Parathyroid adenoma (tissue), 2 donors: ENCODE results near the gene CAD.
"Not testable (repeated sequence)": the region's sequence is repeated elsewhere in the genome, so short reads cannot be mapped to it uniquely, and the experiment has no call there.

ENCODE experiments used
- H2AFZ ChIP-seq: fragments of 300-600 bp; sonication (generic); one replicate; pipeline ENCODE4 v1.7.0; 2017; ENCODE audit warnings: antibody characterized with exemption, mild to moderate bottlenecking
- H3K27ac ChIP-seq: fragments of 300-600 bp; sonication (generic); one replicate; pipeline ENCODE4 v1.7.0; 2017
- H3K27me3 ChIP-seq: fragments of 300-600 bp; sonication (generic); one replicate; pipeline ENCODE4 v1.7.0; 2017; ENCODE audit warnings: low read length; ENCODE audit not compliant: control insufficient read depth, insufficient read depth
- H3K36me3 ChIP-seq: fragments of 300-600 bp; sonication (generic); one replicate; pipeline ENCODE4 v1.7.0; 2017; ENCODE audit warnings: low read length; ENCODE audit not compliant: control insufficient read depth, insufficient read depth
- H3K4me1 ChIP-seq: fragments of 300-600 bp; sonication (generic); one replicate; pipeline ENCODE4 v1.7.0; 2017; ENCODE audit warnings: control low read depth
- H3K4me2 ChIP-seq: fragments of 300-600 bp; sonication (generic); one replicate; pipeline ENCODE4 v1.7.0; 2017; ENCODE audit warnings: low read length
- H3K4me3 ChIP-seq: fragments of 300-600 bp; sonication (generic); one replicate; pipeline ENCODE4 v1.7.0; 2017; ENCODE audit warnings: low read depth, low read length
- H3K79me2 ChIP-seq: fragments of 300-600 bp; sonication (generic); one replicate; pipeline ENCODE4 v1.7.0; 2017; ENCODE audit warnings: control low read depth
- H3K9ac ChIP-seq: fragments of 300-600 bp; sonication (generic); one replicate; pipeline ENCODE4 v1.7.0; 2017; ENCODE audit warnings: mild to moderate bottlenecking
- H3K9me3 ChIP-seq: fragments of 300-600 bp; sonication (generic); one replicate; pipeline ENCODE4 v1.7.0; 2017; ENCODE audit warnings: low read length; ENCODE audit not compliant: control insufficient read depth
- CTCF ChIP-seq: fragments of 300-600 bp; sonication (generic); IDR thresholded peaks from one replicate; pipeline ENCODE4 v1.7.0; 2017; ENCODE audit warnings: antibody characterized with exemption, mild to moderate bottlenecking
- donor health status: primary hyperparathyroidism.

CAD gene

GRCh38 chr2:27189989-27190388 lies 27.2 kb upstream of the CAD start:
- no peak overlapping the region for H3K4me2 ChIP-seq
- H2AFZ ChIP-seq: no peak overlapping the region
- no peaks in the 10 kb centered on the region for H3K27me3 ChIP-seq
- H3K36me3 ChIP-seq: no peaks in the 10 kb centered on the region
- H3K27ac ChIP-seq: no peak overlapping the region
- TF ChIP-seq CTCF: no peak
- no peak overlapping the region for H3K4me3 ChIP-seq
- no peak overlapping the region for H3K9ac ChIP-seq
- no peaks in the 10 kb centered on the region for H3K9me3 ChIP-seq
- H3K4me1 ChIP-seq: no peaks in the 10 kb centered on the region
- H3K79me2 ChIP-seq: no peaks in the 10 kb centered on the region

GRCh38 chr2:27191070-27191829 lies 25.9 kb upstream of the CAD start:
- H3K27ac ChIP-seq: no peak overlapping the region
- no peaks in the 10 kb centered on the region for H3K36me3 ChIP-seq
- H3K79me2 ChIP-seq: no peaks in the 10 kb centered on the region
- H2AFZ ChIP-seq: peak overlapping the region; percentile 17
- no peak overlapping the region for H3K4me2 ChIP-seq
- TF ChIP-seq CTCF: peak; percentile 63
- no peaks in the 10 kb centered on the region for H3K4me1 ChIP-seq
- H3K9ac ChIP-seq: no peak overlapping the region
- H3K4me3 ChIP-seq: no peak overlapping the region
- no peaks in the 10 kb centered on the region for H3K9me3 ChIP-seq
- no peaks in the 10 kb centered on the region for H3K27me3 ChIP-seq

GRCh38 chr2:27194538-27195354 lies 22.4 kb upstream of the CAD start:
- H3K9ac ChIP-seq: no peak overlapping the region
- TF ChIP-seq CTCF: no peak
- no peaks in the 10 kb centered on the region for H3K79me2 ChIP-seq
- H3K36me3 ChIP-seq: no peaks in the 10 kb centered on the region
- H3K4me1 ChIP-seq: no peaks in the 10 kb centered on the region
- H3K27ac ChIP-seq: no peak overlapping the region
- no peak overlapping the region for H3K4me3 ChIP-seq
- H2AFZ ChIP-seq: no peak overlapping the region
- H3K9me3 ChIP-seq: no peaks in the 10 kb centered on the region
- no peak overlapping the region for H3K4me2 ChIP-seq
- H3K27me3 ChIP-seq: no peaks in the 10 kb centered on the region

- H3K4me3 ChIP-seq, H3K27me3 ChIP-seq, H3K9ac ChIP-seq, H2AFZ ChIP-seq, H3K27ac ChIP-seq, H3K4me1 ChIP-seq, H3K4me2 ChIP-seq, H3K79me2 ChIP-seq, H3K9me3 ChIP-seq, H3K36me3 ChIP-seq: not testable (repeated sequence)
These were observed 21.4 kb upstream of the CAD start for GRCh38 chr2:27195799-27196198.

GRCh38 chr2:27198068-27198467 lies 19.1 kb upstream of the CAD start:
- not testable (repeated sequence) for H3K4me2 ChIP-seq, H3K79me2 ChIP-seq, H3K27me3 ChIP-seq, H3K4me1 ChIP-seq, H3K27ac ChIP-seq, H3K36me3 ChIP-seq, H3K9ac ChIP-seq, H2AFZ ChIP-seq, H3K4me3 ChIP-seq, H3K9me3 ChIP-seq
